Esophagus squamous epithelium (tissue), 5 donors: Measurements from ENCODE around the gene IKBKG. TPM values are rescaled to one million over a fixed set of nuclear protein-coding genes. Genes with fewer than 3 reads are reported as not detected.

Experiments used
- DNase-seq: peaks from one replicate; lab custom pipeline; 2025; lab: John Stamatoyannopoulos, UW
- H3K27ac ChIP-seq, 4 donors: fragments of 200-600 bp; sonication (generic); one replicate each; pipeline ENCODE4 v1.5.1; 2016 to 2019; ENCODE audit warnings: mild to moderate bottlenecking in 1 of 4
- H3K27me3 ChIP-seq, 4 donors: fragments of 200-600 bp; sonication (generic); 1 replicate in 3 of 4; 2 replicates in 1 of 4; pipeline versions ENCODE4 v1.5.1 to v1.6.0; 2017 to 2021; ENCODE audit warnings: antibody characterized with exemption in 1 of 4
- H3K36me3 ChIP-seq, 3 donors: fragments of 200-600 bp; sonication (generic); one replicate each; pipeline ENCODE4 v1.5.1; 2016 to 2019
- H3K4me1 ChIP-seq, 3 donors: fragments of 200-600 bp; sonication (generic); one replicate each; pipeline ENCODE4 v1.5.1; 2017 to 2019
- H3K4me3 ChIP-seq, 4 donors: fragments of 200-600 bp; sonication (generic); 1 replicate in 3 of 4; 2 replicates in 1 of 4; pipeline ENCODE4 v1.5.1; 2016 to 2019; ENCODE audit warnings: mild to moderate bottlenecking in 2 of 4, moderate library complexity in 1 of 4
- H3K9me3 ChIP-seq, 3 donors: fragments of 200-600 bp; sonication (generic); one replicate each; pipeline ENCODE4 v1.5.1; 2016 to 2019
- POLR2A ChIP-seq, 4 donors: fragments of 450-650 bp; IDR thresholded peaks; one replicate each; pipeline ENCODE4 v1.6.1; 2017; ENCODE audit warnings: antibody characterized with exemption in 4 of 4, mild to moderate bottlenecking in 4 of 4, moderate library complexity in 3 of 4
- WGBS, 2 donors: methylation state at CpG; one replicate each; pipeline ENCODE4 v1.1.5; 2018; 5-methylcytosine and 5-hydroxymethylcytosine counted together
- intact Hi-C: fragments of 100-400 bp; cut with DNase I; formaldehyde crosslinking; loops from one replicate; pipeline ENCODE4 v1.15.0; 2022
- total RNA-seq, 4 donors: library from RNA; depleted of rRNA; stranded (reverse); fragments of >200 nt; gene quantifications; one replicate each; pipeline ENCODE4 v1.1.0, GENCODE V29; 2016
- TF ChIP-seq, protein P1 (sequence below), 6 experiments: fragments of 450-650 bp in 4 of 6; fragments of 200-600 bp in 2 of 6; sonication (generic) in 2 of 6; IDR thresholded peaks; one replicate each; pipeline ENCODE4 v1.5.1; 2016 to 2019; ENCODE audit warnings: antibody characterized with exemption in 6 of 6, mild to moderate bottlenecking in 4 of 6, moderate library complexity in 4 of 6
- donor health status: DM: yes; HTN: yes; CAD: no.

IKBKG gene
- total RNA-seq, 4 donors from 2014 or later = 9.9 to 14.7 (median 12.6) TPM

DNA sequence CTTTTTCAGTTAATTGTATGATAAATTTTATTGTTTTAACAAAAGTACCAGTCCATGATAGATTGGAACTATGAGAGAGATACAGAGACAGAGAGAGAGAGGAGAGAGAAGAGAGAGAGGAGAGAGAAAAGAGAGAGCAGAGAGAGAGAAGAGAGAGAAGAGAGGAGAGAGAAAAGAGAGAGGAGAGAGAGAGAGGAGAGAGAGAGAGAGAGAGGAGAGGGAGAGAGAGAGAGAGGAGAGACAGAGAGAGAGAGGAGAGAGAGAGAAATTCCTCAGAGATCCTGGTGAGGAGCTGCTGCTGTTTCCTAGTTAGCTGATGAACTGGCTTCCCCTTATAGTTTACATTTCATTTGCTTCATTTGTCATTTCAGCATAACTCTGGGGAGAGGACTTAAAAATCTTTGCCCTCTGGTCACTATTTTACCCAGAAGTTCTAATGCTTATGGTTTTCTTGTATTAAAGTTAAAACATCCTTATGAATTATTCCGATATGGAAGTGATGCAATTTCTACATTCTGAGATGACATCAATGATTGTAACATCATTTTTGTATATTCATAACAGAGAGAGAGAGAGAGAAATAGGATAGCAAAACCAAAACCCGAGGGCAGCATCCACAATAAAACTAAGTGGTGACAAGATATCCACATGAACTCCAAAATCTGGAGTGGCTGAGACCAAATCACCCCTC is 48.3 kb downstream of the IKBKG start:
- intact Hi-C loops = no loop called here
- H3K36me3 ChIP-seq = no peaks in the 10 kb centered on the region
- no peak overlapping the region for H3K27ac ChIP-seq
- H3K4me3 ChIP-seq = no peak overlapping the region
- no peak for DNase-seq
- 21 to 43% methylated on average over 2 of the region's 2 CpGs for WGBS, 2 donors
- peaks cover 0 to 3% (median 0%) of the 10 kb centered on the region in 3 donors for H3K4me1 ChIP-seq
- no peak for TF ChIP-seq POLR2A (IDR thresholded peaks at IDR 0.05)
- TF ChIP-seq, protein P1, sequence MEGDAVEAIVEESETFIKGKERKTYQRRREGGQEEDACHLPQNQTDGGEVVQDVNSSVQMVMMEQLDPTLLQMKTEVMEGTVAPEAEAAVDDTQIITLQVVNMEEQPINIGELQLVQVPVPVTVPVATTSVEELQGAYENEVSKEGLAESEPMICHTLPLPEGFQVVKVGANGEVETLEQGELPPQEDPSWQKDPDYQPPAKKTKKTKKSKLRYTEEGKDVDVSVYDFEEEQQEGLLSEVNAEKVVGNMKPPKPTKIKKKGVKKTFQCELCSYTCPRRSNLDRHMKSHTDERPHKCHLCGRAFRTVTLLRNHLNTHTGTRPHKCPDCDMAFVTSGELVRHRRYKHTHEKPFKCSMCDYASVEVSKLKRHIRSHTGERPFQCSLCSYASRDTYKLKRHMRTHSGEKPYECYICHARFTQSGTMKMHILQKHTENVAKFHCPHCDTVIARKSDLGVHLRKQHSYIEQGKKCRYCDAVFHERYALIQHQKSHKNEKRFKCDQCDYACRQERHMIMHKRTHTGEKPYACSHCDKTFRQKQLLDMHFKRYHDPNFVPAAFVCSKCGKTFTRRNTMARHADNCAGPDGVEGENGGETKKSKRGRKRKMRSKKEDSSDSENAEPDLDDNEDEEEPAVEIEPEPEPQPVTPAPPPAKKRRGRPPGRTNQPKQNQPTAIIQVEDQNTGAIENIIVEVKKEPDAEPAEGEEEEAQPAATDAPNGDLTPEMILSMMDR (IDR thresholded peaks at IDR 0.05) = no peak
- no peaks in the 10 kb centered on the region for H3K27me3 ChIP-seq
- no peaks in the 10 kb centered on the region for H3K9me3 ChIP-seq

DNA sequence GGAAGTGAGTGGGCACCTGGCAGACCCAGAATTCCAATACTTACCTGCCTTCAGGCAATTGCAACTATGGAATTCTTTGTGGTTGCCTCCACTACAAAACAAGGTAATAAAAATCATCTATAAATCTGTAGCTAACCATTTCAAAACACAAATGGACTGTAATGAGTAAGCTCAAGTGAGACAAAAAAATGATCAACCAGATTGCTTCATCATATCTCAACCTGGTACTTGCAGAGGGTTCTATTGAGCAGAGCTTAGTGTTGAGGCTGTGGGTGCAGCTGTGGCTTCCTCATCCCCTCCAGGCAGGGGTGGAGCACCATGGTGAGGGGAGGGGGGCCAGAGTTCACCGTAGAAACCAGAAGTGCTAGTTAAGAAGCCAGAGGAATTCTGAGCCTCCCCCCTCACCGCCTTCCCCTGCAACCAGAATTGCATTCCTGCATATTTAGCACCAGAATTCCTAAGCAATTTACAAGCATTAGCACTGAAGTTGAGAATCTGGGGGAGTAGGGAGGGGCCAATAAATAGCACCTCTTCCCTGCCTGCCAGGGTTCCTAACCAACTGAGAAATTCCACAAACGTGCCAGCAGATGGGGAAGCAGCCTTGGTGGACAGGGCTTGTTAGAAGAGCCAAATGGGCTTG is 49.0 kb downstream of the IKBKG start:
- H3K36me3 ChIP-seq = no peaks in the 10 kb centered on the region
- no peaks in the 10 kb centered on the region for H3K9me3 ChIP-seq
- intact Hi-C loops = no loop called here
- H3K27me3 ChIP-seq = no peaks in the 10 kb centered on the region
- no peak for DNase-seq
- H3K4me1 ChIP-seq = peaks cover 0 to 3% (median 0%) of the 10 kb centered on the region in 3 donors
- no peak overlapping the region for H3K27ac ChIP-seq
- no peak for TF ChIP-seq POLR2A (IDR thresholded peaks at IDR 0.05)
- TF ChIP-seq, protein P1 (IDR thresholded peaks at IDR 0.05) = no peak
- 12 to 28% methylated on average over 2 to 3 of the region's 3 CpGs for WGBS, 2 donors
- H3K4me3 ChIP-seq = no peak overlapping the region

GRCh38 chrX:154597221-154597620 is 49.8 kb downstream of the IKBKG start:
- TF ChIP-seq, protein P1 (IDR thresholded peaks at IDR 0.05) = no peak
- TF ChIP-seq POLR2A (IDR thresholded peaks at IDR 0.05) = no peak
- intact Hi-C loops = no loop called here
- H3K4me3 ChIP-seq = no peak overlapping the region
- DNase-seq = no peak
- no peaks in the 10 kb centered on the region for H3K9me3 ChIP-seq
- H3K27me3 ChIP-seq = no peaks in the 10 kb centered on the region
- no peak overlapping the region for H3K27ac ChIP-seq
- peaks cover 0 to 3% (median 0%) of the 10 kb centered on the region in 3 donors for H3K4me1 ChIP-seq
- WGBS, 2 donors = 86 to 87% methylated on average over 5 to 8 of the region's 12 CpGs
- no peaks in the 10 kb centered on the region for H3K36me3 ChIP-seq

GRCh38 chrX:154598656-154599055 is 51.2 kb downstream of the IKBKG start:
- no peak for DNase-seq
- no peaks in the 10 kb centered on the region for H3K9me3 ChIP-seq
- no peak overlapping the region for H3K4me3 ChIP-seq
- TF ChIP-seq, protein P1 (IDR thresholded peaks at IDR 0.05) = no peak
- no peak for TF ChIP-seq POLR2A (IDR thresholded peaks at IDR 0.05)
- peaks cover 0 to 7% (median 0%) of the 10 kb centered on the region in 3 donors for H3K4me1 ChIP-seq
- intact Hi-C loops = no loop called here
- H3K36me3 ChIP-seq = no peaks in the 10 kb centered on the region
- no peaks in the 10 kb centered on the region for H3K27me3 ChIP-seq
- 69 to 70% methylated on average over 4 to 6 of the region's 8 CpGs for WGBS, 2 donors
- H3K27ac ChIP-seq = no peak overlapping the region

DNA sequence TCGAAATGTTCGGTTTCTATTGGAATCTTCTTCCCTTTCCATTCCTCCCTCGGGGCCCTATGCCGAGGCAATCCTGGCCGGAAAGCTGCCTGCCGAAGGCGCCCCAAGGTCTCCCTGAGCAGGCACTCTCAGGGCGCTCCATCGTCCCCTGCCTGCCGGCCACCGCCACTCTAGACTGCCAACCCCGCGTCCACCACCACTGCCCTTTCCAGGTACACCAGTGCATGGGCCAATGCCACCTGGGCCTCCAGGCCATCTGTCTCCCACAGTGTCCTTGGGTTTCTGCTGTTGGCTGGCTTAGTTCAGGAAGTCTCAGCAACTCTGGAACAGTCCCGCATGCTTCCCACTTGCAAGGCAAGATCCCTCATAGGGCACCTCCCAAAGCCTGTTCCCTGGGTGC is 52.1 kb downstream of the IKBKG start:
- no peak for DNase-seq
- TF ChIP-seq POLR2A (IDR thresholded peaks at IDR 0.05) = no peak
- TF ChIP-seq, protein P1 (IDR thresholded peaks at IDR 0.05) = no peak
- Histone ChIP-seq H3K27ac (no peak overlapping the region), H3K27me3 (no peaks in the 10 kb centered on the region), H3K4me3 (no peak overlapping the region), H3K4me1 (peaks cover 0 to 13% (median 0%) of the 10 kb centered on the region in 3 donors), H3K9me3 (no peaks in the 10 kb centered on the region), H3K36me3 (no peaks in the 10 kb centered on the region)
- 90 to 92% methylated on average over 4 to 9 of the region's 14 CpGs for WGBS, 2 donors
- intact Hi-C loops = no loop called here
